Activated T-cell treated with anti-CD3 and anti-CD28 coated beads, Interleukin-2, amount 50 U/mL, for 72 hours (primary cell): ENCODE results near the gene IFNB1. TPM values are rescaled to one million over a fixed set of nuclear protein-coding genes. Genes with fewer than 3 reads are reported as not detected.
A peak's percentile ranks its signal among the peaks of the same experiment; 100 is the strongest.

ENCODE experiments used
- ATAC-seq, 2 donors: fragments of 150-1000 bp; cut with Tn5 transposase; replicated peaks in 1 of 2; 2 replicates each; pipeline ENCODE4 v1.10.0; 2021; ENCODE audit warnings: moderate library complexity in 2 of 2, mild to moderate bottlenecking in 1 of 2
- DNase-seq, 2 donors: peaks; one replicate each; pipeline ENCODE4 v3.0.0; 2021 to 2022; ENCODE audit warnings: mixed read lengths in 1 of 2
- H3K27ac Mint-ChIP-seq: one replicate; pipeline ENCODE4 v1.8.0; 2022; ENCODE audit warnings: mild to moderate bottlenecking, moderate library complexity, mixed read lengths
- H3K27me3 Mint-ChIP-seq: one replicate; pipeline ENCODE4 v1.8.0; 2022; ENCODE audit warnings: low read depth, mixed read lengths
- H3K36me3 Mint-ChIP-seq, 2 donors: one replicate each; pipeline ENCODE4 v1.8.0; 2022; ENCODE audit warnings: mixed read lengths in 2 of 2, mild to moderate bottlenecking in 1 of 2; ENCODE audit not compliant: insufficient read depth in 2 of 2
- H3K4me1 Mint-ChIP-seq: one replicate; pipeline ENCODE4 v1.8.0; 2022; ENCODE audit warnings: low read depth, mixed read lengths
- H3K4me3 Mint-ChIP-seq, 2 donors: one replicate each; pipeline ENCODE4 v1.8.0; 2022; ENCODE audit warnings: mild to moderate bottlenecking in 2 of 2, mixed read lengths in 2 of 2, moderate library complexity in 2 of 2
- H3K9me3 Mint-ChIP-seq, 2 donors: one replicate each; pipeline ENCODE4 v1.8.0; 2022; ENCODE audit warnings: mixed read lengths in 2 of 2
- total RNA-seq, 2 donors: library from RNA; stranded (reverse); gene quantifications; one replicate each; pipeline ENCODE4 v1.2.3, GENCODE V29; 2022

The IFNB1 gene
- 1 to 10 TPM in 1 of 2 donors, under 1 TPM in 1; 0.58 to 1.6 TPM for total RNA-seq

DNA sequence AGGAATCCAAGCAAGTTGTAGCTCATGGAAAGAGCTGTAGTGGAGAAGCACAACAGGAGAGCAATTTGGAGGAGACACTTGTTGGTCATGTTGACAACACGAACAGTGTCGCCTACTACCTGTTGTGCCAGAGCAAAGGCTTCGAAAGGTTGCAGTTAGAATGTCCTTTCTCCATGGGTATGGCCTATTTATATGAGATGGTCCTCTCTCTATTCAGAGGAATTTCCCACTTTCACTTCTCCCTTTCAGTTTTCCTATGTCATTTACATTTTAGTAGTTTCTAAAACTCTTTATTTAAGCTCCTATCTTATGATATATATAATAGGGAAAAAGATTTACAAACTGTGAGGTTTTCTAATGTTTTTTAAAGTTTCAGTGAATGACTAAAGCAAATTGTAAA lies at the start of gene IFNB1:
IFNB1 (minus strand) TSS at position 162 of the 400 bp plus-strand sequence; CDS start at position 89, 73 bp downstream.
- Mint-ChIP-seq H3K9me3 (peaks cover 0 to 3% of the 10 kb centered on the region in 2 donors), H3K27me3 (no peaks in the 10 kb centered on the region), H3K4me1 (peaks cover 31% of the 10 kb centered on the region), H3K27ac (no peak within 1 kb of the TSS), H3K36me3 (no peaks in the 10 kb centered on the region), H3K4me3 (no peak within 1 kb of the TSS)
- ATAC-seq: no peak
- no peak for DNase-seq

DNA sequence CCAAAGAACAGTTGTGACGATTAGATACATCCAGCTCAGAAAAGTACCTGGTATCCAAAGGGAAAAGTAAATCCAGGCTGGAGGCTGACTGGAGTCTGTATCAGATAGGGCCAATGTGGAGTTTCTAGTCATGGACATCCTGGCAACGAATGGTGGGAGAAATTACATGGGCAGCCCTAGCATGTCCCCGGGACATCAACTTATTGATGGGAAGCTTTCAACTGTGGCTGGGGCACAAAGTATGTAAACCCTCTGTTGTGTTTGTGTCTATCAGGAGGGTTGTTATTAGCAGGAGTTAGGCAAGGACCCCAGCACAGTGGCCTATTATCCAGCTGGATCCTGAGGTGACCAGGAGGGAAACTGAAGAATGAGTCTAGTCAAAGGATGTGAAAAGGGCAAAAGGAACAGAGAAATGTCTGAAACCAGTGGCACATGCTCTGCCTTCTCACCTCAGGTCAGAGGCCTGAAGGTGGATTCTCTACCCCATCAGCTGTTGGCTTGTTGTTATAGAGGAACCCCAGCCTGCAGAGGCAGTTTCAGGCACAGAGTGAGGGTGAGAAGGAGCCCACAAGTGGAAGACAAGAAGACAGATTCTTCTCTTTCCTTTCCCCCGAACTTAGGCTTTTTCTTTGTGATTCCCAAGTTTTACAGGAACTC lies 44.0 kb upstream of the IFNB1 start:
- DNase-seq: peak in 1 of 2 donors; percentile 4
- ATAC-seq: peak; percentile 25 to 66
- H3K9me3 Mint-ChIP-seq: peaks cover 0 to 1% of the 10 kb centered on the region in 2 donors
- peaks cover 20% of the 10 kb centered on the region for H3K27me3 Mint-ChIP-seq
- H3K4me1 Mint-ChIP-seq: peaks cover 18% of the 10 kb centered on the region
- H3K4me3 Mint-ChIP-seq: no peak overlapping the region
- no peaks in the 10 kb centered on the region for H3K36me3 Mint-ChIP-seq
- H3K27ac Mint-ChIP-seq: no peak overlapping the region

DNA sequence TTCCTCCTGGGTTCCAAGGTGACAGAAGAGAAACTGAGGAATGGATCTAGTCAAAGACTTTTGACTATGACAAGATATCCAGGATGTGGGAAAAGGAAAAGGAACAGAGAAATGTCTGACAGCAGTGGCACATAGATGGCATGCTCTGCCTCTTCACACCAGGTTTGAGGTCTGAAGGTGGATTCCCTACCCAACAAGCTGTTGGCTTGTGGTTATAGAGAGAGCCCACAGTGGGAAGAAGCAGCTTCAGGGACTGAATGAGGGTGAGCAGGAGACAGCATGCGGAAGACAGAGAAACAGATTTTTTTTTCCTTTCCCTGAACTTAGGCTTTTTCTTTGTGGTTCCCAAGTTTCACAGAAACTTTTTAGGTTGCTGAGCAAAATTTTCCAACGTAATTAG lies 43.3 kb upstream of the IFNB1 start:
- H3K4me3 Mint-ChIP-seq: no peak overlapping the region
- peaks cover 20% of the 10 kb centered on the region for H3K27me3 Mint-ChIP-seq
- DNase-seq (no peak), ATAC-seq (no peak)
- H3K9me3 Mint-ChIP-seq: no peaks in the 10 kb centered on the region
- peaks cover 18% of the 10 kb centered on the region for H3K4me1 Mint-ChIP-seq
- H3K27ac Mint-ChIP-seq: no peak overlapping the region
- H3K36me3 Mint-ChIP-seq: no peaks in the 10 kb centered on the region

DNA sequence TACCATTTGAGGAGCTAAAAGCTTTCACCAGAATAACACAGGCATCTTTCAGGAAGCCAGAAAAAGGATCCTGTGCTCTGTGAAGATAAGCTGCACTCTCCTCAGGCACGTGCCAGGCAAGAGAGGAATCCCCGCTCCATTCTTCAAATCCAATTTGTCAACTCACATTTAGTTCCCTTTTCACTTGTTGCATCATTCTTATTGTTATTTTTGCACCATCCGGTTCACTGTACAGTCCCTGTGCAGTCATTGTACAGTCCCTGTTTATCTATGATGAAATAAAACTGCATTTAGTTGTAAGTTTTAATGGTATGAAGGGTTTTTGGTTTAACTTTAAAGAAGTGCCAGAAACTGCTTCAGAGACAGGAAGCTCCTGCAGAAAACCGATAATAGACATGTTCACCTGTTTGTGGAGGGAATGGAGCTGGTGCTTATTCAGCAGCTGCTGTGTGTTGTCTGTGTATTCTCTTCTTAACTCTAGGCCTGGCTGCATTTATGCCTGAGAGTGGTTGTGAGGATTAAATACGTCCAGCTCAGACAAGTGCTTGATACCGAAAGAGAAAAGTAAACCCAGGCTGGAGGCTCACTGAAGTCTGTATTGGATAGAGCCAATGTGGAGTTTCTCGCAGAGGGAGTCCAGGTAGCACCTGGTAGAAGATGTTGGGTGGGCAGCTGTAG lies 41.5 kb upstream of the IFNB1 start:
- peaks cover 20% of the 10 kb centered on the region for H3K27me3 Mint-ChIP-seq
- ATAC-seq (peak; percentile 20 to 33), DNase-seq (no peak)
- H3K9me3 Mint-ChIP-seq: no peaks in the 10 kb centered on the region
- no peak overlapping the region for H3K4me3 Mint-ChIP-seq
- H3K4me1 Mint-ChIP-seq: peaks cover 18% of the 10 kb centered on the region
- peak overlapping the region; percentile 74 for H3K27ac Mint-ChIP-seq
- no peaks in the 10 kb centered on the region for H3K36me3 Mint-ChIP-seq

DNA sequence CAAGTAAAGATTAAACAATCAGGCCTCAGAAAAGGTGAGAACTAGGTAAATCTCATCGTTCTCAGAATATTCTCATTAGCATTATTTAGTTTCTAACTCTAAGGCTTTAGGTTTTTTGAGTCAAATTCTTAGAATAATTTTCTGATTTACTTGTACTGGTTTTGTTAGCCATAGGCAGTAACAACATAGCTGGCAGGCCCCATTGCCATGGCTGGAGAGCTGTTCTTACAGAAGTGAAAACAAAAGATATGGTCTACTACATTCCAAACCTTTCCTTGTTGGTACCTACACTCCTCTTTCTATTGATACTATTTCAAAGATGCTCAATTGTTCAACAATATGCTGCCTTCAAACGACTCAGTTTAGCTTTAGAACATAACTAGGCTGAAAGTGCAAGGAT lies 36.6 kb upstream of the IFNB1 start:
- ATAC-seq: no peak
- peaks cover 4% of the 10 kb centered on the region for H3K4me1 Mint-ChIP-seq
- H3K9me3 Mint-ChIP-seq: no peaks in the 10 kb centered on the region

DNA sequence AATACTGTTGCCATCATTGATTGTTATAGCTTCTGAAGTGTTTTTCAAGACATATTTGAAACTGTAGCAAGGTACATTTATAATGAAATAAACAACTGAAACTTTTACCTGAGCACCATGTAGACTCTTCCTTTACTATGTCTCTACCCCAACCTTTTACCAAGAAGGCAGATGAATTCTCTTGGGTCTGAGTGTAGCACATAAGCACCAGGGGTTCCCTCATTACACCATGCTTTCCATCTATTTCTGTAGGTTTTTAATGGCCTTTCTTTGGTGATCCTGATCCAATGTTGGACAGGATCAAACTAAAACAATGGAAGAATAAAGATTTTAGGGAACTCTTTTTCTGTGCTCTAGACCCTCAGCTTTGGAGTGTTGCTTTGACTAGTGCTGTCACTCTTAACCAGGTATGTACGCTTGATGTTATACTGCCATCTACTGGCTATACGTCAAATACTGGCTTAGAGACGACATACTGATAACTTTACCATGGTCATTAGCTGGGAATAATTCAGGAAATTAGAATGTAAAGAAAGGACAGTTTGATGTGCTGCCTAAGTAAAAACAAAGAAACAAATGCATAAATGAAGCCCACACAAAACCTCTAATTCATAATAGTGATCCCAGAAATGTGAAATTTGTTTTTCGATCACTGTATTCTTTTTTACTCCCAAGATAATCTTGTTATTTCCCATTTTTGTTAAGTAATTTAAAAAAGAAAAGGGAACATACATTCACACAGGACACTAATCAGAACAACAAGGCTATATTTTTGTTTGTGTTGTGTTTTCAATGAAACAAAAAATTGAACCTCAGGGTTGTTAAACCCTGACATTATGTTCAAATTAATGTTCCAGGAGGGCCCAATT lies 33.2 kb upstream of the IFNB1 start:
- H3K4me3 Mint-ChIP-seq: no peak overlapping the region
- no peak overlapping the region for H3K27ac Mint-ChIP-seq
- no peaks in the 10 kb centered on the region for H3K27me3 Mint-ChIP-seq
- peak; percentile 84 to 87 for ATAC-seq
- no peaks in the 10 kb centered on the region for H3K4me1 Mint-ChIP-seq
- no peaks in the 10 kb centered on the region for H3K36me3 Mint-ChIP-seq
- peak in 1 of 2 donors; percentile 33 for DNase-seq
- no peaks in the 10 kb centered on the region for H3K9me3 Mint-ChIP-seq

More for the DNA sequence above, 36.6 kb upstream of the IFNB1 start:
- DNase-seq: no peak
- Mint-ChIP-seq H3K27me3 (peaks cover 9% of the 10 kb centered on the region), H3K27ac (no peak overlapping the region), H3K36me3 (no peaks in the 10 kb centered on the region), H3K4me3 (no peak overlapping the region)

DNA sequence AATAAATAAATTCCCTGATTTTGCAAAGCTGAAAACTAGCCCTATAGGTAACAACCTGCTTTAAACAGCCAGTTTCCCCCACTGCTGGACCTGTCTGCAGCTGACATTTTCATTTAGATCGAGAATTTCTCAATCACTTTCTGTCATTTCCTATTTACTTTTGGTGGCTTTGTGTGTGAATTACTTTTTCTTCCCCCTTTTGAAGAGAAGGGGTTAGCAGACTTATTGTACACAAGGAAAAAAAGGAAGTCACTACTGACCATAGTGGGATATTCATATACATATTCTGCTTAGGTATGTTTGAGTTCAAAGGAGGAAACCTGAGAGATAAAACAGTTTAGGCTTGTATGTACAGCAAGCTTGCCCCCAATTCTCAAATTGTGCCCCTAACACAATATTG lies 27.0 kb upstream of the IFNB1 start:
- DNase-seq (no peak), ATAC-seq (no peak)
- Mint-ChIP-seq H3K4me3 (no peak overlapping the region), H3K27me3 (no peaks in the 10 kb centered on the region), H3K27ac (no peak overlapping the region), H3K9me3 (no peaks in the 10 kb centered on the region), H3K4me1 (peaks cover 7% of the 10 kb centered on the region), H3K36me3 (no peaks in the 10 kb centered on the region)

DNA sequence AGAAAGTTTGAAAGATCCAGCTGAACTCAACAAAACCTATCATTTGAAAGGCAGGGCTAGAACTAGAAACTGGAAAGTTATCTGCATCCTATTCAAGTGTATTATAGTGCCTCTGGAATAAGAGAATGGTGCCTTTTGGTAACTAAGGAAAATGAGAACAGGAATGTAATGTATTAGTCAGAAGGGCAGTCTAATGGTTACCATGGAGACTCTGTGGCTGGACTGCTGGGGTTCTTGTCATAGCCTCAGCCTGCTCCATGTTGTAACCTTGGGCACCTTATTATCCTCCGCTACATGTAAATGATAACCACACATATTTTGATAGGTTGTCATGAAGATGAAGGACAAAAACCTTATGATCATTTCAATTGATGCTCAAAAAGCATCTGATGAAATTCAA lies 24.6 kb upstream of the IFNB1 start:
- ATAC-seq: no peak

DNA sequence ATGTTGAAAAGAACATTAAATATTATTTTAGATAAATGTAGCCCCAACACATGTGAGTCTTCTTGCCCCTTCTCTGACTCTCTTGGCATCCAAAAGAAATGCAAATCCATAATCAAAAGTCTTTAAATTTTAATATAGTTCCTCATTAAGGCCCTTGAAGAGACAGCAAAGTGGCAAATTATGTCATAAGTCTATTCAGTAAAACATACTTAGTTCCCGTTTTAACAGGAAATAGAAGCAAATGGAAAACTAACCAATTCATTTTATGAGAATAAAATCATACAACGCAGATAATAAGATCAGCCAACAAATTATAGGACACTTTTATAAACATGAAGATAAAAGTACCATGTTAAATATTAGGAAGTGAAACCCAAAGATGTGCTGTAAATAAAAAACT lies 20.1 kb upstream of the IFNB1 start:
- H3K4me1 Mint-ChIP-seq: peaks cover 37% of the 10 kb centered on the region
- DNase-seq: no peak
- H3K36me3 Mint-ChIP-seq: peaks cover 3 to 8% of the 10 kb centered on the region in 2 donors
- ATAC-seq: no peak
- H3K27me3 Mint-ChIP-seq: no peaks in the 10 kb centered on the region
- peak overlapping the region in 1 of 2 donors; percentile 82 for H3K4me3 Mint-ChIP-seq
- H3K9me3 Mint-ChIP-seq: peaks cover 0 to 1% of the 10 kb centered on the region in 2 donors
- H3K27ac Mint-ChIP-seq: no peak overlapping the region

More for the DNA sequence above, 24.6 kb upstream of the IFNB1 start:
- no peak for DNase-seq
- H3K27me3 Mint-ChIP-seq: no peaks in the 10 kb centered on the region
- H3K4me1 Mint-ChIP-seq: peaks cover 10% of the 10 kb centered on the region
- H3K36me3 Mint-ChIP-seq: peaks cover 0 to 2% of the 10 kb centered on the region in 2 donors
- H3K4me3 Mint-ChIP-seq: no peak overlapping the region
- no peaks in the 10 kb centered on the region for H3K9me3 Mint-ChIP-seq
- no peak overlapping the region for H3K27ac Mint-ChIP-seq

DNA sequence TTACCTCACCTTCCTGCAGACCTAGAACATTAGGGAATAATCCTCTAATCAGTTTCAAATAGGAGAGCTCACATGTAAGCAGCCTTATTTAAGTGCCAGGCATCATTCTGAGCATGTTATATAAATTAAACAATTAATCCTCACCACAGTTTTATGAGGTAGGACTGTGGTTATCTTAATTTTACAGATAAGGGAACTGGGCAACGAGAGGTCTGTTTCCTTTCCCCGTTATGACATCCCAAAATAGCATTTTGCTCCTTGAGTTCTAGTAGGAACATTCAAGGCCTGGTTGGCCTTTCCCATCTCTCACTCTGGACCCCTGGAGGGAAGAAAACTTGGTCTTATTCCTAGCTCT lies 19.1 kb upstream of the IFNB1 start:
- H3K27me3 Mint-ChIP-seq: no peaks in the 10 kb centered on the region
- ATAC-seq (no peak), DNase-seq (no peak)
- H3K36me3 Mint-ChIP-seq: peaks cover 3 to 8% of the 10 kb centered on the region in 2 donors
- peaks cover 0 to 4% of the 10 kb centered on the region in 2 donors for H3K9me3 Mint-ChIP-seq
- peak overlapping the region; percentile 80 to 82 for H3K4me3 Mint-ChIP-seq
- peak overlapping the region; percentile 95 for H3K27ac Mint-ChIP-seq
- H3K4me1 Mint-ChIP-seq: peaks cover 45% of the 10 kb centered on the region

DNA sequence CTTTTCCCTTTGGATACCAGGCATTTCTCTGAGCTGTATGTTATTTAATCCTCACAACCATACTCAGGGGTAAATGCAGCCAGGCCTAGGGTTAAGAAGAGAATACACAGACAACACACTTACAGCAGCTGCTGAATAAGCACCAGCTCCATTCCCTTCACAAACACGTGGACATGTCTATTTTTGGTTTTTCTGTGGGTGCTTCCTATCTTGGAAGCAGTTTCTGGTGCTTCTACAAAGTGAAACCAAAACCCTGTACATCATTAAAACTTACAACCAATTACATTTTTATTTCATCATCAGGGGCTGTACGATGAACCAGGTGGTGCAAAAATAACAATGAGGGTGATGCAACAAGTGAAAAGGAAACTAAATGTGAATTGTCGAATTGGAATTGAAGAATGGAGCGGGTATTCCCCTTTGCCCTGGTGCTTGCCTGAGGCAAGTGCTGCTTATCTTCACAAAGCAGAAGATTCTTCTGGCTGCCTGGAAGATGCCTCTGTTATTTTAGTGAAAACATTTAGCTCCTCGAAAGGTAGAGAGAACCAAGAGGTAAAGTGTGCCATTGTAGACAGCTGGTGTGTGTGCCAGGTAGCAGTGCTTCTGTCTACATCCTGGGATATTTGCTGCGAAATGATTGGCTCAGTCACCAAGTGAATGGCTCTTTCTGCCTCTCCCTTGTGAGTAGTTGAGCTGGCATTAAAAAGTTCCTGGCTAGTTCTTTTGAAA lies 18.6 kb upstream of the IFNB1 start:
- ATAC-seq (peak; percentile 92 to 93), DNase-seq (peak; percentile 48 to 51)
- peaks cover 3 to 8% of the 10 kb centered on the region in 2 donors for H3K36me3 Mint-ChIP-seq
- peaks cover 45% of the 10 kb centered on the region for H3K4me1 Mint-ChIP-seq
- H3K4me3 Mint-ChIP-seq: peak overlapping the region; percentile 80 to 82
- H3K27ac Mint-ChIP-seq: peak overlapping the region; percentile 95
- H3K27me3 Mint-ChIP-seq: no peaks in the 10 kb centered on the region
- H3K9me3 Mint-ChIP-seq: peaks cover 0 to 4% of the 10 kb centered on the region in 2 donors

DNA sequence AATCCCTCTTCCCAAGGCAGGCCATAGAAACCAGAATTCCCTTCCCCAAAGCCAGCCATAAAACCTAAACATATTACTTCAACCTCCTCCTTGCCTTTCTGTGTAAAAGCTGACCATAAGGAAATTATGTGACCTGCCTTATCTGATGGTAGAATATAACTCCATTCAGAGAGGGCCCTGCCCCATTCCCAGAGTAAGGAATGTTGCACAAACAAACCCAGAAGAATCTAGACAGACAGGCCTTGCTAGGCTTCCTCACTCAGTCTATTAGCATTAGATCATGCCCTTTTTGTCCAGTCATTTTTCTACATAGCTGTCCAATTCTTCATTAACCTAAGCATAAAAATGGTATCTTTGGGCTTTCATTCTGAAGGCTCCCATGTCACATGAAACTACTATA lies 17.8 kb upstream of the IFNB1 start:
- peaks cover 0 to 4% of the 10 kb centered on the region in 2 donors for H3K9me3 Mint-ChIP-seq
- DNase-seq: no peak

More for the DNA sequence above, 17.8 kb upstream of the IFNB1 start:
- H3K4me3 Mint-ChIP-seq: peak overlapping the region; percentile 80 to 82
- H3K36me3 Mint-ChIP-seq: peaks cover 3 to 8% of the 10 kb centered on the region in 2 donors
- H3K27ac Mint-ChIP-seq: peak overlapping the region; percentile 95
- ATAC-seq: no peak
- no peaks in the 10 kb centered on the region for H3K27me3 Mint-ChIP-seq
- H3K4me1 Mint-ChIP-seq: peaks cover 41% of the 10 kb centered on the region
